ENCODE measurements around the gene PLK1.

Gene PLK1

DNA sequence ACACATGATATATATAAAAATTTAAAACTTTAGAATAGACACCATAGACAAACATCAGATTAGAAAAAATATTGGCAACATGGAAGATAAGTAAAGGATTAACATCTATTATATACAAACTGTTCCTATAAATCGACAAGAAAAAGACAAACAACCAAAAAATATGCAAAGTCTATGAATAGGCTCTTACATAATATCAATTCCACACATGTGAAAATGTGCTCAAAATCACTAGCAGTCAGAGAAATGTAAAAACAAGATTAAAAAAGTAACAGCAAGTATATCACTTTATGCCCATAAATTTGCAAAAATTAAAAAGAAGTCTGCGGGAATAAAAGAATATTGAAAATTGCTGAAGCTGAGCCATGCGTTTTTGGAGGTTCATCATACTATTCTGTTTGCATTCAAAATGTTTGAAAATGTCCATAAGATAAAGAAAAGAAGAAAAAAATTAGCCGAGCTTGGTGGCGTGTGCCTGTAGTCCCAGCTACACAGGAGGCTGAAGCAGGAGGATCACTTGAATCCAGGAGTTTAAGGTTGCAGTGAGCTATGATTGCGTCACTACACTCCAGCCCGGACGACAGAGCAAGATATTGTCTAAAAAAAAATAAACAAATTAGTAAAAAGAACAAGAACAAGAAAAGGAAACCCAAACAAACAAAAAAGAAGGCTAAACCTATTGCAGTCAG, 45.6 kb downstream of the PLK1 start:
- Histone ChIP-seq H3K4me3 (ENCODE audit: low read depth, low read length) (no peak overlapping the region), H3K36me3 (no peaks in the 10 kb centered on the region), H3K27me3 (no peaks in the 10 kb centered on the region), H3K4me1 (no peaks in the 10 kb centered on the region), H3K9me3 (no peaks in the 10 kb centered on the region)
- no peak for DNase-seq
- TF ChIP-seq, protein P1, sequence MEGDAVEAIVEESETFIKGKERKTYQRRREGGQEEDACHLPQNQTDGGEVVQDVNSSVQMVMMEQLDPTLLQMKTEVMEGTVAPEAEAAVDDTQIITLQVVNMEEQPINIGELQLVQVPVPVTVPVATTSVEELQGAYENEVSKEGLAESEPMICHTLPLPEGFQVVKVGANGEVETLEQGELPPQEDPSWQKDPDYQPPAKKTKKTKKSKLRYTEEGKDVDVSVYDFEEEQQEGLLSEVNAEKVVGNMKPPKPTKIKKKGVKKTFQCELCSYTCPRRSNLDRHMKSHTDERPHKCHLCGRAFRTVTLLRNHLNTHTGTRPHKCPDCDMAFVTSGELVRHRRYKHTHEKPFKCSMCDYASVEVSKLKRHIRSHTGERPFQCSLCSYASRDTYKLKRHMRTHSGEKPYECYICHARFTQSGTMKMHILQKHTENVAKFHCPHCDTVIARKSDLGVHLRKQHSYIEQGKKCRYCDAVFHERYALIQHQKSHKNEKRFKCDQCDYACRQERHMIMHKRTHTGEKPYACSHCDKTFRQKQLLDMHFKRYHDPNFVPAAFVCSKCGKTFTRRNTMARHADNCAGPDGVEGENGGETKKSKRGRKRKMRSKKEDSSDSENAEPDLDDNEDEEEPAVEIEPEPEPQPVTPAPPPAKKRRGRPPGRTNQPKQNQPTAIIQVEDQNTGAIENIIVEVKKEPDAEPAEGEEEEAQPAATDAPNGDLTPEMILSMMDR (IDR thresholded peaks at IDR 0.05; ENCODE audit: low read depth, low read length), result no peak

GRCh38 chr16:23724785-23725131, 46.1 kb downstream of the PLK1 start:
- TF ChIP-seq, protein P1 (IDR thresholded peaks at IDR 0.05; ENCODE audit: low read depth, low read length), result no peak
- no peaks in the 10 kb centered on the region for H3K27me3 ChIP-seq
- H3K9me3 ChIP-seq, result no peaks in the 10 kb centered on the region
- H3K4me1 ChIP-seq, result no peaks in the 10 kb centered on the region
- no peaks in the 10 kb centered on the region for H3K36me3 ChIP-seq
- H3K4me3 ChIP-seq (ENCODE audit: low read depth, low read length), result no peak overlapping the region
- no peak for DNase-seq

DNA sequence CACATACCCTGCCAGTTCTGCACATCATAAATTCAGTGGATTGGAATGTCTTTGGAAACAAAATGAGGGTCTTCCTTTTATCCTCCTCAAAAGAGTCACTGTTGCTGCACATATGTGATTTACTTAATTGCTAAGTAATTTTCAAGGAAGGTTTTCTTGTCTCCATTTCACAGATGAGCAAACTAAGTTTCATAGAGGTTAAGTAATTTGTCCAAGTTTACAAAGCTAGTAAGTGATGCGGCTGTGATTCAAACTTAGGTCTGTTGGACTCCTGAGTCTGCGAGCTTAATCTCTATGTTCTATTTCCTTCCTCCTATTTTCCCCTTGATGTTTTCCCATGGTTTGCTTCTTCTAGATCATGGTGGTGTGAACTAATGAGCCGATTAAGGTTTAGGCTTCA, 48.0 kb downstream of the PLK1 start:
- Histone ChIP-seq H3K4me1 (no peaks in the 10 kb centered on the region), H3K9me3 (no peaks in the 10 kb centered on the region), H3K4me3 (ENCODE audit: low read depth, low read length) (no peak overlapping the region), H3K27me3 (no peaks in the 10 kb centered on the region), H3K36me3 (no peaks in the 10 kb centered on the region)
- TF ChIP-seq, protein P1 (IDR thresholded peaks at IDR 0.05; ENCODE audit: low read depth, low read length), result no peak
- DNase-seq, result no peak

DNA sequence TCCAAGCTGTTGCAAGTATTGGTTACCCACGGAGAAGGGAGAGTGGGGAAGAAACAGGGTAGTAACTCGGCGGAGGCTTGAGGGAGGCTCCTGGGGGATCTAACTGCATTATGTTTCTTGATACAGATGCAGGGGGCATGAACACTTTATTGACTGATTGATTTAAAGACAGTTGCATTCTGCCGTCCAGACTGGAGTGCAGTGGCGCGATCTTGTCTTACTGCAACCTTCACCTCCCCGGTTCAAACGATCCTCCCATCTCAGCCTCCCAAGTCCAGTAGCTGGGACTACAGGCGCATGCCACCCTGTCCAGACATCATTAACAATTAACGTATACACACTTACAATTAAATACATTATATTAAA, 49.4 kb downstream of the PLK1 start:
- Histone ChIP-seq H3K27me3 (no peaks in the 10 kb centered on the region), H3K9me3 (no peaks in the 10 kb centered on the region), H3K4me1 (no peaks in the 10 kb centered on the region), H3K4me3 (ENCODE audit: low read depth, low read length) (no peak overlapping the region), H3K36me3 (no peaks in the 10 kb centered on the region)
- TF ChIP-seq, protein P1 (IDR thresholded peaks at IDR 0.05; ENCODE audit: low read depth, low read length), result no peak
- no peak for DNase-seq

DNA sequence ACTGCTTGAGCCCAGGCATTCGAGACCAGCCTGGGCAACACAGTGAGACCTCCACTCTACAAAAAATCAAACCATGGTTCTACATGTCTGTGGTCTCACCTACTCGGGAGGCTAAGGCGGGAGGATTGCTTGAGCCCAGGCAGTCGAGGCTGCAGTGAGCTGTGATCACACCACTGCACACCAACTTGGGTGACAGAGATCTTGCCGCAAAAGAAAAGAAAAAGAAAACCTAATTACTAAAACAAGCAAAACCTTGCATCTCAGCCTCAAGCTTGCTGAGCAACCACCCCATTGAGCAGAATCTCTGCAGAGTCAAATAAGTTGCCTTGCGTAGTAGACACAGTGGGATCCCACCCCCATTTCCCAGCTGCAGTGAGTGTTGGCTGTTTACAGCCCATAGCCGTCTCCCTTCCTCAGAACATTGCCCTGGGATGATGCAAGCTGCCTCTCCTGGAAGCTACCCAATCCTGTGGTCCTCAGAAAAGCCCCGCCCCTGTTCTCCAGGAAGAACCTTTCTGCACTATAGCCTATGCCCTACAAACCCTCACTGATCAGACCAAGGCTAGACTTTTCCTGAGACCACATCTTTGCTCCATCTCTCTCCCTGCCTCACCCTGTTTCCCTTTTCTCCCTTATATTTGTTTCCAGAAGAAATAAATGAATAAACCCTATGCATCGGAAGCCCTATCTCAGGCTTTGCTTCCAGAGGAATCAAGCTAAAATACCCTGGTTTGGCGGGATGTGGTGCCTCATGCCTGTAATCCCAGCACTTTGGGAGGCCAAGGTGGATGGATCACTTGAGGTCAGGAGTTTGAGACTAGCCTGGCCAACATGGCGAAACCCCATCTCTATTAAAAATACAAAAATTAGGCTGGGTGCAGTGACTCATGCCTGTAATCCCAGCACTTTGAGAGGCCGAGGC, 51.1 kb downstream of the PLK1 start:
- Histone ChIP-seq H3K27me3 (no peaks in the 10 kb centered on the region), H3K9me3 (no peaks in the 10 kb centered on the region), H3K36me3 (no peaks in the 10 kb centered on the region), H3K4me1 (no peaks in the 10 kb centered on the region), H3K4me3 (ENCODE audit: low read depth, low read length) (no peak overlapping the region)
- TF ChIP-seq, protein P1 (IDR thresholded peaks at IDR 0.05; ENCODE audit: low read depth, low read length), result no peak
- DNase-seq, result peak; percentile 32
